Heart right ventricle (tissue), 16 donors: ENCODE data around the gene CDK5RAP2. TPM values are rescaled to one million over a fixed set of nuclear protein-coding genes. Genes with fewer than 3 reads are reported as not detected.

Experiments
- ATAC-seq, 8 donors: fragments of 200-7000 bp; cut with Tn5 transposase; one replicate each; pipeline ENCODE4 v1.9.1; 2020; ENCODE audit warnings: mild to moderate bottlenecking in 8 of 8, moderate library complexity in 8 of 8, moderate number of reproducible peaks in 1 of 8
- DNase-seq, 2 donors: peaks; one replicate each; pipeline ENCODE4 v3.0.0-alpha.2; 2020
- H3K27ac ChIP-seq, 10 donors: fragments of 200-600 bp; sonication (generic) in 2 of 10; one replicate each; pipeline versions ENCODE4 v1.5.0 to v1.8.0; 2020 to 2022; ENCODE audit warnings: mild to moderate bottlenecking in 3 of 10
- H3K27me3 ChIP-seq, 7 donors: fragments of 200-600 bp; one replicate each; pipeline ENCODE4 v1.8.0; 2021 to 2022; ENCODE audit warnings: mild to moderate bottlenecking in 2 of 7
- H3K36me3 ChIP-seq, 9 donors: fragments of 200-600 bp; sonication (generic) in 1 of 9; one replicate each; pipeline versions ENCODE4 v1.5.0 to v1.8.0; 2020 to 2022; ENCODE audit warnings: mild to moderate bottlenecking in 2 of 9
- H3K4me1 ChIP-seq, 9 donors: fragments of 200-600 bp; sonication (generic) in 1 of 9; one replicate each; pipeline versions ENCODE4 v1.5.0 to v1.8.0; 2020 to 2022; ENCODE audit warnings: mild to moderate bottlenecking in 4 of 9
- H3K4me3 ChIP-seq, 10 donors: fragments of 200-600 bp; sonication (generic) in 2 of 10; one replicate each; pipeline versions ENCODE4 v1.5.0 to v1.8.0; 2020 to 2022; ENCODE audit warnings: mild to moderate bottlenecking in 7 of 10, moderate library complexity in 2 of 10
- H3K9me3 ChIP-seq, 11 donors: fragments of 200-600 bp in 10 of 11; sonication (generic) in 2 of 11; one replicate each; pipeline versions ENCODE4 v1.5.0 to v1.8.0; 2013 to 2022; ENCODE audit warnings: mild to moderate bottlenecking in 2 of 11, control low read depth in 1 of 11, moderate library complexity in 1 of 11
- CTCF ChIP-seq, 9 donors: fragments of 200-600 bp; sonication (generic) in 2 of 9; IDR thresholded peaks; one replicate each; pipeline versions ENCODE4 v1.5.0 to v1.8.0; 2021 to 2022; ENCODE audit warnings: antibody characterized with exemption in 9 of 9, mild to moderate bottlenecking in 5 of 9, moderate library complexity in 1 of 9
- WGBS, 2 donors: extraction: QIAGEN DNeasy Blood & Tissue Kit; methylation state at CpG; one replicate each; pipeline ENCODE4 v1.1.7; 2013; ENCODE audit warnings: inconsistent platforms in 1 of 2; 5-methylcytosine and 5-hydroxymethylcytosine counted together
- intact Hi-C, 10 donors: fragments of 100-400 bp; cut with DNase I; formaldehyde crosslinking; loops; one replicate each; pipeline versions ENCODE4 v1.11.1 to v1.14.2; 2022
- polyA plus RNA-seq, 2 donors: library from polyadenylated mRNA; stranded (reverse); fragments of 200-250 nt; gene quantifications; one replicate each; pipeline ENCODE4 v1.2.3, GENCODE V29; 2013
- total RNA-seq, 10 donors: library from RNA; stranded (reverse); fragmentation: NEBNext Ultra II Directional in 3 of 10; extraction: Animal tissue kit (Norgen Biotek cat#: 25700) in 3 of 10; gene quantifications; one replicate each; pipeline versions ENCODE4 v1.2.1 to v1.2.4, GENCODE V29; 2021 to 2023
- donor health status: Arrhythmogenic right ventricular cardiomyopathy.
- donor health status: ischemic (EF 13 %, LVEDD 7.1; RV severe dilation, severe dysfunction).
- donor health status: healthy with polysubstance abuse.
- donor health status: DM: no; HTN: yes; CAD: no.
- donor health status: DM: no; HTN: no; CAD: no.
- donor health status: ischemic (EF 25% LVEDD 6.9; RV normal size, moderate dysfunction).
- donor health status: ischemic (EF 25% LVEDD 5.7; RV mildly dilated, moderate dysfunction).
- donor health status: healthy.
- donor health status: DM: yes; HTN: yes; CAD: no.
- donor health status: Ischemic cardiomyopathy.
- donor health status: ischemic (EF 35%, LVEDD 5.7; RV mildly dilated, moderate dysfunction).
- donor health status: nonischemic (EF 11% LVEDD 7.7; RV severe dilation, severe dysfunction).
- donor health status: DM: yes; HTN: yes; CAD: no.
- donor health status: PGD.
- donor health status: ischemic (EF 29% LVEDD 5.4; RV normal size, mild dysfunction).
- donor health status: nonischemic (EF 23%, LVEDD 6.1; RV moderate dilation, normal function).

Gene CDK5RAP2
- total and polyA plus RNA-seq, 12 donors: 21.6 to 80.1 (median 53.4) TPM

DNA sequence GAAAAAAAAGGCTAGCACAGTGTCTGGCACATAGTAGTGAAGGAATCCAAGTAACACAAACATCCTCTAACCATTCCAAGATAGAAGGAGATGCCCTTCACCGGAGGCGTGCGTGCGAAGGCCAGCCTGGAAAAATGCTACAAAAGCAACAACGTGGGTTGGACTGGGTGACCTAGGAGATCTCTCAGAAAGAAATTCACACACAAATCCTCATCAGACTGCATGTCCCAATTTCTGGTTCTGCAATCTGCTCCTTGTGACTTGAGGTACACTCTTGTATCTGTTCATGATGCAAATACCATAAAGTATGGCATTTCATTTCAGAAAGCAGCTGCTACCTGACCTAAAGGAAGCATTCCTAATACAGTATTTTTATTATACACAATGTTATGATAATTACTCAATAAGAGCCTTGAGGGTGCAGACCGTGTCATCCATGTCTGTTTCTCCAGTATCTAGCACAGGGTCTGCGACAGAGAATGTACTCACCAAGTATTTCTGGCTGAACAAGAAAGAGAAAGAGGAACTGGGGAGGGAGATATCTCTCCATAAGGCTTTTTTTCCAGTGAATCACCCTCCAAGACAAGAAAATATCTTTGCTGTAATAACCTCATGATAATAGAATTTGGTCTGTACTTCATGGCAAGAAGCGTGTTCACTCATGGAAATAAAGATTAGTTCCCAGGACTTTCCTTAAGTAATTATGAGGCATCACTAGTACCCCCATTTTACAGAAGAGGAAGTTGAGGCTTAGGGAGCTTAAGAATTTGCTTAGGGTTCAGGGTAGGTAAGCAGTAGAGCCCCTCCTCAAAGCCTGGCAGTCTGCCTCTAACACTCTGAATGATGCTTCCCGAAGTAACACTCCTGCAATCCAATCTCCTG, 138.3 kb downstream of the CDK5RAP2 start:
- DNase-seq: no peak
- TF ChIP-seq CTCF (IDR thresholded peaks at IDR 0.05): no peak
- Histone ChIP-seq H3K4me1 (peaks cover 0 to 51% (median 0%) of the 10 kb centered on the region in 9 donors), H3K9me3 (no peaks in the 10 kb centered on the region), H3K27me3 (no peaks in the 10 kb centered on the region), H3K27ac (peak overlapping the region in 1 of 10 donors; percentile 60), H3K4me3 (no peak overlapping the region), H3K36me3 (peaks cover 0 to 91% (median 14%) of the 10 kb centered on the region in 9 donors)
- WGBS, 2 donors: 86 to 90% methylated on average over 9 of the region's 9 CpGs
- intact Hi-C loops: no loop called here
- ATAC-seq: no peak

DNA sequence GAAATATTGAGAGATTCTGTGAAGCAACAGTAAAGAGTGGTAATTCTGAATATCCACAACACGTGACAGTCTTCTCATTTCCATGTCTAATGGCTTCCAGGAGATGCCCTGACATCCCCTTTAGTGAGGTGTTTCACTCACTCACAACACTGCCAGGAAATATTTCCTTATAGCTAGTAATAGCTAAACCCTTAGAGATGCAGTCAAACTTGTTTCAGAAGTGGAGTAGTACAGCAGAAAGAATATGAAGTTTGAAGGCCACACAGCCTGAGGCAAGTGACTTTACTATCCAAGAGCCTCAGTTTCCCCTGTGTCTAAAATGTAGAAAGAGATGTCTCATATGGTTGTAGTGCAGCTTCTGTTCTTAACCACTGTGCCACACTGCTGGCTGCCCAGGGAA, 139.2 kb downstream of the CDK5RAP2 start:
- ATAC-seq: no peak
- 95 to 96% methylated on average over 1 of the region's 1 CpG for WGBS, 2 donors
- H3K27me3 ChIP-seq: no peaks in the 10 kb centered on the region
- DNase-seq: no peak
- H3K4me1 ChIP-seq: peaks cover 0 to 54% (median 0%) of the 10 kb centered on the region in 9 donors
- no peaks in the 10 kb centered on the region for H3K9me3 ChIP-seq
- H3K36me3 ChIP-seq: peaks cover 0 to 95% (median 14%) of the 10 kb centered on the region in 9 donors
- H3K27ac ChIP-seq: peak overlapping the region in 1 of 10 donors; percentile 60
- intact Hi-C loops: no loop called here
- H3K4me3 ChIP-seq: no peak overlapping the region
- no peak for TF ChIP-seq CTCF (IDR thresholded peaks at IDR 0.05)

GRCh38 chr9:120439926-120440325, 140.0 kb downstream of the CDK5RAP2 start:
- DNase-seq (no peak), ATAC-seq (no peak)
- WGBS, 2 donors: 88 to 92% methylated on average over 1 of the region's 1 CpG
- Histone ChIP-seq H3K9me3 (no peaks in the 10 kb centered on the region), H3K36me3 (peaks cover 0 to 94% (median 14%) of the 10 kb centered on the region in 9 donors), H3K4me1 (peaks cover 0 to 58% (median 0%) of the 10 kb centered on the region in 9 donors), H3K4me3 (no peak overlapping the region), H3K27me3 (no peaks in the 10 kb centered on the region), H3K27ac (no peak overlapping the region)
- TF ChIP-seq CTCF (IDR thresholded peaks at IDR 0.05): no peak
- intact Hi-C loops: no loop called here

- no peaks in the 10 kb centered on the region for H3K27me3 ChIP-seq
- 89 to 90% methylated on average over 9 of the region's 9 CpGs for WGBS, 2 donors
- H3K9me3 ChIP-seq: no peaks in the 10 kb centered on the region
- DNase-seq (no peak), ATAC-seq (no peak)
- no peak overlapping the region for H3K4me3 ChIP-seq
- intact Hi-C loops: no loop called here
- H3K4me1 ChIP-seq: peaks cover 0 to 67% (median 0%) of the 10 kb centered on the region in 9 donors
- peak in 8 of 9 donors; percentile 14 to 53 (median 41) for TF ChIP-seq CTCF (IDR thresholded peaks at IDR 0.05)
- H3K27ac ChIP-seq: peak overlapping the region in 1 of 10 donors; percentile 68
- peaks cover 0 to 93% (median 14%) of the 10 kb centered on the region in 9 donors for H3K36me3 ChIP-seq
These were observed 141.0 kb downstream of the CDK5RAP2 start for GRCh38 chr9:120438836-120439546.
